K562 (cell line): ENCODE measurements around the gene RHOB. TPM values are rescaled to one million over a fixed set of nuclear protein-coding genes. Genes with fewer than 3 reads are reported as not detected.
A peak's percentile ranks its signal among the peaks of the same experiment; 100 is the strongest.

ENCODE experiments used
- ARHGAP35 ChIP-seq: fragments of 450-650 bp; IDR thresholded peaks from 2 replicates; pipeline ENCODE4 v1.6.1; 2018; ENCODE audit not compliant: partially characterized antibody
- CBX8 ChIP-seq: fragments of 200-600 bp; sonication (generic); IDR thresholded peaks from 2 replicates; pipeline ENCODE4 v1.6.1; 2012; ENCODE audit warnings: borderline replicate concordance, mixed run types, low read depth, mild to moderate bottlenecking, moderate library complexity, mixed read lengths, low read length, control low read depth, inconsistent platforms; ENCODE audit not compliant: poor library complexity, severe bottlenecking; ENCODE audit errors: extremely low read depth
- CCNT2 ChIP-seq: IDR thresholded peaks from 2 replicates; pipeline ENCODE4 v1.6.1; 2011; ENCODE audit warnings: borderline replicate concordance, low read depth, mild to moderate bottlenecking, moderate library complexity, mixed read lengths, low read length; ENCODE audit not compliant: insufficient read length; ENCODE audit errors: extremely low read depth
- DACH1 ChIP-seq: fragments of 450-650 bp; IDR thresholded peaks from 2 replicates; pipeline ENCODE4 v1.6.1; 2018; ENCODE audit not compliant: partially characterized antibody
- FOXA1 ChIP-seq: fragments of 450-650 bp; IDR thresholded peaks from 2 replicates; pipeline ENCODE4 v1.6.1; 2016; ENCODE audit warnings: mild to moderate bottlenecking, borderline replicate concordance
- FOXO4 ChIP-seq: fragments of 450-650 bp; formaldehyde crosslinking; IDR thresholded peaks from 2 replicates; pipeline ENCODE4 v1.4.0; 2020; ENCODE audit warnings: mild to moderate bottlenecking, moderate library complexity
- JUNB ChIP-seq: fragments of 450-650 bp; formaldehyde crosslinking; conservative IDR thresholded peaks from 2 replicates; pipeline ENCODE4 v1.4.0; 2020; ENCODE audit warnings: mild to moderate bottlenecking
- KLF1 ChIP-seq: fragments of 450-650 bp; IDR thresholded peaks from 2 replicates; pipeline ENCODE4 v1.6.1; 2016; ENCODE audit warnings: missing genetic modification characterization, missing compliant biosample characterization
- LEF1 ChIP-seq: fragments of 450-650 bp; IDR thresholded peaks from 2 replicates; pipeline ENCODE4 v1.6.1; 2016; ENCODE audit warnings: mild to moderate bottlenecking
- MEIS2 ChIP-seq: fragments of 450-650 bp; IDR thresholded peaks from 2 replicates; pipeline ENCODE4 v1.6.1; 2014; ENCODE audit warnings: mild to moderate bottlenecking; ENCODE audit not compliant: partially characterized antibody
- MTA3 ChIP-seq: fragments of 450-650 bp; formaldehyde crosslinking; IDR thresholded peaks from 2 replicates; pipeline ENCODE4 v1.6.1; 2017; ENCODE audit warnings: mild to moderate bottlenecking, borderline replicate concordance
- MTF1 ChIP-seq: fragments of 250-450 bp; sonication (Bioruptor Pico); IDR thresholded peaks from 2 replicates; pipeline ENCODE4 v1.9.0; 2021; ENCODE audit warnings: moderate library complexity, mild to moderate bottlenecking, inconsistent platforms, borderline replicate concordance
- NFRKB ChIP-seq: fragments of 450-650 bp; IDR thresholded peaks from 2 replicates; pipeline ENCODE4 v1.6.1; 2016; ENCODE audit warnings: low read depth
- NR2F6 ChIP-seq: fragments of 450-650 bp; formaldehyde crosslinking; IDR thresholded peaks from 2 replicates; pipeline ENCODE4 v1.4.0; 2020; ENCODE audit warnings: mild to moderate bottlenecking
- PHTF2 ChIP-seq: fragments of 250-450 bp; sonication (Bioruptor Pico); IDR thresholded peaks from 2 replicates; pipeline ENCODE4 v1.5.0; 2021; ENCODE audit warnings: mild to moderate bottlenecking
- PTBP1 ChIP-seq: fragments of 200-400 bp; formaldehyde crosslinking; IDR thresholded peaks from 2 replicates; pipeline ENCODE4 v1.6.1; 2017; ENCODE audit warnings: low read depth, low read length
- RBM39 ChIP-seq: fragments of 200-400 bp; formaldehyde crosslinking; optimal IDR thresholded peaks from 2 replicates; pipeline ENCODE3; 2018; ENCODE audit warnings: low read depth, low read length
- RERE ChIP-seq: sonication (generic); formaldehyde crosslinking; IDR thresholded peaks from 2 replicates; pipeline ENCODE4 v1.8.0; 2023; ENCODE audit warnings: missing genetic modification reagents, mild to moderate bottlenecking, borderline replicate concordance
- RFX5 ChIP-seq: IDR thresholded peaks from 2 replicates; pipeline ENCODE4 v1.6.1; 2011; ENCODE audit warnings: low read depth, mild to moderate bottlenecking, improper control_type of control experiment, low read length
- SIN3B ChIP-seq: fragments of 450-650 bp; IDR thresholded peaks from 2 replicates; pipeline ENCODE4 v1.6.1; 2017; ENCODE audit warnings: low read depth, mild to moderate bottlenecking, moderate library complexity
- ZEB2 ChIP-seq: fragments of 450-650 bp; IDR thresholded peaks from 2 replicates; pipeline ENCODE4 v1.6.1; 2016
- ZNF717 ChIP-seq: fragments of 250-450 bp; sonication (Bioruptor Pico); IDR thresholded peaks from 2 replicates; pipeline ENCODE4 v1.5.0; 2021
- ZNF785 ChIP-seq: fragments of 250-450 bp; sonication (Bioruptor Pico); IDR thresholded peaks from 2 replicates; pipeline ENCODE4 v1.4.0; 2020; ENCODE audit warnings: mild to moderate bottlenecking
- polyA plus RNA-seq, 8 experiments: library from polyadenylated mRNA; depleted of rRNA in 4 of 8; stranded (reverse) in 5 of 8; unstranded in 3 of 8; fragments of >200 nt; fragmentation: Nextera tagmentation in 2 of 8; fragmentation: Illumina TruSeq in 1 of 8; extraction: Ambion mirVana in 2 of 8; extraction: Trizol in 1 of 8; gene quantifications; 2 replicates each; pipeline versions ENCODE4 v1.2.1 to v1.2.3, GENCODE V29; 2011 to 2014; ENCODE audit warnings: inconsistent platforms in 1 of 8, missing spikeins in 1 of 8
- total RNA-seq, 7 experiments: library from RNA; depleted of rRNA in 6 of 7; stranded (reverse); fragments of >200 nt in 6 of 7; fragmentation: Illumina TruSeq in 2 of 7; extraction: Trizol in 2 of 7; gene quantifications; 2 replicates each; pipeline versions ENCODE4 v1.2.1 to v1.2.3, GENCODE V29; 2011 to 2021; ENCODE audit warnings: low replicate concordance in 1 of 7

The RHOB gene
- total and polyA plus RNA-seq, 9 of the 15 experiments (the other 6 are each of a cell fraction or from before 2014, with no cell fraction given) = 0.07 to 4.8 (median 1.1) TPM

DNA sequence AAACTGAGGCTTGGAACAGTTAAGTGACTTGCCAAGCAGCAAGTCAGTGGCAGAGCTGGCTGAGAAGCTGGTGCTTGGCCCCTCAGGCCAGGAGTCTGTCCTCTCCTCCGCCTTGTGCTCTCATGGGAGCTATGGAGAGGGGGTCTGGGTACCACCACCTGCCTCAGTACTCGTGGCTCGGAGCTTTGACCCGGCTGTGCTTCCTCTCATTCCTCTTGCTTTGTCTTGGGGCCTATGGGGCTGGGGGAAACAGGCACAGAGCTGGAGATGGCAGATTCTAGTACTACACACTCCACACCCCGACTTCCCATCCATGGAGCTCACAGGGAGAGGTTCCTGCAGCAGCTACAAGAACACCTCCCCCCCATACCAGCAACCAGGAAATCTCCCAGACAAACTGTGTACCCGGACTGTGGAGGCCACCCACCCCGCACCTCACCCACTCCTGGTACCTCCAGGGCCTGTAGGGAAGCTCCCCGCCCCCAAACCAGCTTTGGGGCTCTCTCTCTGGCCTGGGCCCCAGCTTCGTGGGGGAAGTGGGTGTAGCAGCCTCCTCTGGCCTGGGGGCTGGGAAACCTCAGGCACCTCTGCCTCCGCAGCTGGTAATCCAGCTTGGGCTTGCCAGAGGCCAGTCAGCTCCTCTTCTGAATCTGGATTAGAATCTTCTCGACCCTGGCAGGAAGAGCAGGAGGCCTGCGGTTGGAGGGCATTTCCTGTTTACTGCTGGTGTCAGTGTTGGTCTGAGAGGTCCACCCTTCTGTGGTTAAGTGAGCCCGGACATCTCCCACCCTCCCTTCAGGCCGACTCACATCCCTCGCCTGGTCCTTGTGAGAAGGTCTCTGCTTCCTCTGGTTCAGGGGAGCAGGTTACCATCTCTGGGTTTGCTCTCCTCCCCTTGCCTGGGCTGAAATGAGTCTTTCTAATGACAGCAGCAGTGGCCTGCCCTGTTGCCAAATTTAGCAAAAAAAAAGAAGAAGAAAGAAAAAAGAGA lies 22.3 kb upstream of the RHOB start (continued):
- TF ChIP-seq RERE (CRISPR knock-in tag) (no peak), MTA3 (no peak), LEF1 (peak; percentile 32; the same call in 1 of the 2 replicates), DACH1 (no peak), PTBP1 (no peak), RFX5 (no peak), FOXO4 (CRISPR knock-in tag) (no peak), ZNF785 (CRISPR knock-in tag) (no peak), NFRKB (no peak), ZNF717 (CRISPR knock-in tag) (no peak), MEIS2 (no peak), MTF1 (CRISPR knock-in tag) (no peak), CBX8 (no peak), KLF1 (peak; percentile 52; the same call in 1 of the 2 replicates), RBM39 (no peak), ZEB2 (no peak), CCNT2 (no peak), NR2F6 (CRISPR knock-in tag) (no peak), FOXA1 (no peak), JUNB (CRISPR knock-in tag) (no peak), SIN3B (no peak), PHTF2 (CRISPR knock-in tag) (no peak), ARHGAP35 (no peak)
